Vagina (tissue), 2 donors: Measurements from ENCODE around the gene MMEL1. TPM values are rescaled to one million over a fixed set of nuclear protein-coding genes. Genes with fewer than 3 reads are reported as not detected.
"Not testable (repeated sequence)": the region's sequence is repeated elsewhere in the genome, so short reads cannot be mapped to it uniquely, and the experiment has no call there.

Source experiments
- DNase-seq, 2 donors: peaks; one replicate each; pipeline ENCODE4 v3.0.0-alpha.2; 2017; ENCODE audit errors: extremely low spot score in 2 of 2
- H3K27ac ChIP-seq: fragments of 200-600 bp; sonication (generic); one replicate; pipeline ENCODE4 v1.5.1; 2019
- H3K27me3 ChIP-seq: fragments of 200-600 bp; sonication (generic); one replicate; pipeline ENCODE4 v1.5.1; 2019
- H3K36me3 ChIP-seq, 2 donors: fragments of 200-600 bp; sonication (generic); one replicate each; pipeline ENCODE4 v1.5.1; 2017 to 2019
- H3K4me1 ChIP-seq: fragments of 200-600 bp; sonication (generic); one replicate; pipeline ENCODE4 v1.5.1; 2019
- H3K4me3 ChIP-seq, 2 donors: fragments of 200-600 bp; sonication (generic); 1 replicate in 1 of 2; 2 replicates in 1 of 2; pipeline ENCODE4 v1.5.1; 2016 to 2019
- H3K9me3 ChIP-seq: fragments of 200-600 bp; sonication (generic); one replicate; pipeline ENCODE4 v1.5.1; 2019
- CTCF ChIP-seq, 3 experiments: fragments of 450-650 bp in 2 of 3; fragments of 200-600 bp in 1 of 3; sonication (generic) in 1 of 3; IDR thresholded peaks; one replicate each; pipeline ENCODE4 v1.5.1; 2017 to 2019; ENCODE audit warnings: antibody characterized with exemption in 3 of 3, mild to moderate bottlenecking in 2 of 3, moderate library complexity in 2 of 3
- POLR2A ChIP-seq, 2 donors: fragments of 450-650 bp; IDR thresholded peaks; one replicate each; pipeline ENCODE4 v1.6.1; 2017; ENCODE audit warnings: antibody characterized with exemption in 2 of 2, mild to moderate bottlenecking in 2 of 2, moderate library complexity in 2 of 2
- POLR2AphosphoS5 ChIP-seq, 2 donors: sonication (generic); formaldehyde crosslinking; IDR thresholded peaks; one replicate each; pipeline ENCODE4 v1.9.0; 2017; ENCODE audit warnings: antibody characterized with exemption in 2 of 2, mild to moderate bottlenecking in 2 of 2, low read depth in 1 of 2; ENCODE audit not compliant: insufficient read depth in 1 of 2
- intact Hi-C: fragments of 100-400 bp; cut with DNase I; formaldehyde crosslinking; loops from one replicate; pipeline ENCODE4 v1.15.1; 2023
- total RNA-seq: library from RNA; depleted of rRNA; stranded (reverse); fragments of >200 nt; gene quantifications from one replicate; pipeline ENCODE4 v1.2.3, GENCODE V29; 2016

The MMEL1 gene
- total RNA-seq, 1 donor from 2014 or later, result 4.4 TPM

DNA sequence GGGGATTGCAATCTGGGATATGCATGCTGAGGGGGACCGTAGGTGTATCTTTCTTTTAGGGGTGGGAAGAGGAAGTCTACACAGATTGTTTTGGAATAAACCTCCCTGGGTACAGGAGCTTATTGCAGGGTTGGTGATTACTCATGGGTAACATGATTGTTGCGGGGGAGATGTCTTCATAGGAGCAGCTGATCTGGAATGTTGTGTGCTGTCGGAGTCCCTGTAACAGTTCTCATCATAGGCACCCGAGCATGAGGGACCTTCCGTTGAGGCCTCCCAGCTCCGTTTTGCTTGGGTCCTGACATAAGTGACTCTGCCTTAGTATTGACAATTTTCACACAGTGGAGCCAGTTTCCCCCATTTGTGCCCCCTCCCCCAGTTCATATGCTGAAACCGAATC lies 50.4 kb downstream of the MMEL1 start:
- no peaks in the 10 kb centered on the region for H3K27me3 ChIP-seq
- H3K9me3 ChIP-seq, result no peaks in the 10 kb centered on the region
- H3K4me3 ChIP-seq, result no peak overlapping the region
- no peak for DNase-seq
- TF ChIP-seq POLR2AphosphoS5 (IDR thresholded peaks at IDR 0.05; ENCODE audit: insufficient read depth in 1 of 2, low read depth in 1 of 2) (no peak), CTCF (IDR thresholded peaks at IDR 0.05) (no peak), POLR2A (IDR thresholded peaks at IDR 0.05) (no peak)
- H3K27ac ChIP-seq, result no peak overlapping the region
- no peaks in the 10 kb centered on the region for H3K36me3 ChIP-seq
- intact Hi-C loops, result no loop called here
- peaks cover 31% of the 10 kb centered on the region for H3K4me1 ChIP-seq

GRCh38 chr1:2580691-2581090 lies 52.1 kb downstream of the MMEL1 start:
- H3K36me3 ChIP-seq, result no peaks in the 10 kb centered on the region
- DNase-seq, result no peak
- intact Hi-C loops, result no loop called here
- H3K9me3 ChIP-seq, result no peaks in the 10 kb centered on the region
- no peak for TF ChIP-seq CTCF (IDR thresholded peaks at IDR 0.05)
- TF ChIP-seq POLR2AphosphoS5 (IDR thresholded peaks at IDR 0.05; ENCODE audit: insufficient read depth in 1 of 2, low read depth in 1 of 2), result no peak
- no peak overlapping the region for H3K27ac ChIP-seq
- H3K4me1 ChIP-seq, result peaks cover 27% of the 10 kb centered on the region
- H3K4me3 ChIP-seq, result no peak overlapping the region
- H3K27me3 ChIP-seq, result no peaks in the 10 kb centered on the region

GRCh38 chr1:2578758-2579118 lies 54.1 kb downstream of the MMEL1 start:
- Histone ChIP-seq H3K4me3 (no peak overlapping the region), H3K4me1 (peaks cover 9% of the 10 kb centered on the region), H3K36me3 (no peaks in the 10 kb centered on the region), H3K27me3 (no peaks in the 10 kb centered on the region), H3K9me3 (no peaks in the 10 kb centered on the region), H3K27ac (peak overlapping the region; percentile 56)
- TF ChIP-seq POLR2AphosphoS5 (IDR thresholded peaks at IDR 0.05; ENCODE audit: insufficient read depth in 1 of 2, low read depth in 1 of 2) (no peak), CTCF (IDR thresholded peaks at IDR 0.05) (no peak), POLR2A (IDR thresholded peaks at IDR 0.05) (no peak)
- no peak for DNase-seq
- intact Hi-C loops, result no loop called here

DNA sequence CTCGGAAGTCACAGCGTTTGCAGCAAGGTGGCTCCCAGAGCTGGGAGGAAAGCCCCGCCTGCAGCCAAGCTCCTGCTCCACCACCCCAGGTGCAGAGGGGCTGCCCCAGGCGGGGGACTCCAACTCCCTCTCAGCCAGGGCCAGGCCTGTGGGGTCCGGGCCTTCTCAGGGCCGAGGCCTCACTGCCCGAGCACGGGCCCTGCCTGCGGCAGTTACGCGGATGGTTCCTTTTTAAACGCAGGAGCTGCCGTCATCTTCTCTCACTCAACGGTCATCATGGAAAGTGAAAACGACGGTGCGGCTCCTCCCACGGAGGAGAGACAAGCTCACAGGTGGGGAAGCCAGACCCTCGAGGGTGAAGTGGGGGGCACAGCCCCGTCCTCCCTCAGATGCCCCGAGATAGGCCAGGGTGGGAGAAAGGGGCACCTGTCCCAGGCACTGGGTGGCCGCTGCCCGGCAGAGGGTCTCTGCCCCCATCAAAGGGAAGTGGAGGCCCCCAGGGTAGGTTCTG lies 55.2 kb downstream of the MMEL1 start:
- Histone ChIP-seq H3K27ac (peak overlapping the region; percentile 56), H3K4me3 (peak overlapping the region in 1 of 2 donors; percentile 13)
- H3K27me3 ChIP-seq, H3K9me3 ChIP-seq, H3K36me3 ChIP-seq, DNase-seq, H3K4me1 ChIP-seq, intact Hi-C loops: not testable (repeated sequence)

GRCh38 chr1:2575801-2576663 lies 56.8 kb downstream of the MMEL1 start:
- Histone ChIP-seq H3K9me3 (no peaks in the 10 kb centered on the region), H3K36me3 (no peaks in the 10 kb centered on the region), H3K4me1 (peaks cover 9% of the 10 kb centered on the region), H3K4me3 (no peak overlapping the region), H3K27ac (no peak overlapping the region), H3K27me3 (no peaks in the 10 kb centered on the region)
- TF ChIP-seq CTCF (IDR thresholded peaks at IDR 0.05), result no peak
- no peak for TF ChIP-seq POLR2A (IDR thresholded peaks at IDR 0.05)
- no peak for TF ChIP-seq POLR2AphosphoS5 (IDR thresholded peaks at IDR 0.05; ENCODE audit: insufficient read depth in 1 of 2, low read depth in 1 of 2)
- no peak for DNase-seq
- intact Hi-C loops, result no loop called here
